HuH-7.5 (cell line): Measurements from ENCODE around the gene FNDC3B.

Experiments
- DNase-seq: peaks from one replicate; pipeline ENCODE4 v3.0.0; 2011; ENCODE audit warnings: low spot score

The FNDC3B gene

GRCh38 chr3:172054115-172054764 lies 14.9 kb downstream of the FNDC3B start:
- DNase-seq = no peak

- no peak for DNase-seq
Measured at GRCh38 chr3:172056416-172056815, 17.0 kb downstream of the FNDC3B start.

DNA sequence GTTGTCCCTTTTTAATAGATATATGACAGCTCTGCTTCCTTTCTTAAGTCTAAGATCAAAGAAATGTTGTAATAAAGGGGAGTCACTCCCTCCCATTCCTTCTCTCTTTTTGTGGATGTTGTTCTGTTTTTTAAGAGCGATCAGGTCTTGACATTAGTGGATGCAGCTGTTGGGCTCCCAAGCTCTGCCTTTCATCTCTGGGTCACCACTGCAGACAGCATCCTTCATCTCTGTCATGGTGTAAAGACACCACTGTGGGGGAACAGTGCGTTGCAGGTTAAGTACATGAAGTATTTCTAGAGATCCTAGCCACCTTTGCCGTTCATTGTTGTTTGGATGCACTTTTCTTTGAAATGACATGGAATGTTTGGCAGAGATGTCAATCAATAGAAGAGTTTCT lies 17.7 kb downstream of the FNDC3B start:
- DNase-seq = no peak

DNA sequence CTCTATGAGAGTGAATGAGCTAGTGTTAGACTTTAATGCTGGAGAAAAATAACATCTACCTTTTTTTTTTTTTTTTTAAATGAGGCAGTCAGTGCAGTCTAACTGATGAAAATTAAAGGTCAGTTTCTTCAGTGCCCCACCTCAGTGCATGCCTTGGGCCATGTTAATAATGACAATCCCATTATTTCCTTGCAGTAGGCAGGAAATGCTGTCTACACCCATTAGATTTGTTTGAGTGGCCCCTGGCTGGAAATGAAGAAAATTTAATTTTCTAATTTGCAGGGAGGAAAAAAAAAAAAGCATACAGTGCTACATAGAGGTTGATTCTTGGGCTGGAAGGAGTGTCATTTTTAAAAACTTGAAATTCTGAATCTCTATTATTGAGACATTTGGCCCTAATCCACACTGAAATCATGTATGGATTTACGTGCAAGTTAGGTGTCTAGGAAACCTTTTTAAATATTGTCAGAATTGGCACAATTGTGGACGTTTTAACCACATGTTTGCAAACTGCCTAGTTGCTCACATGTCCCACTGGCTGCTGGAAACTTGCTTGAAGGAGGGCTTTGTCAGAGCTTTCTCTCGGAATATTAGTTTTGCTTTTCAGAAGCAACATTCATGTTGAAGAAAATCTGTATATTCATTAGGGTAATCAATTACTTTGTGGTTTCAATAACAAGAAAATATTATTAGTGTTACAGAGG lies 18.4 kb downstream of the FNDC3B start:
- DNase-seq = no peak

- no peak for DNase-seq
Measured at GRCh38 chr3:172059532-172059931, 20.2 kb downstream of the FNDC3B start.

DNA sequence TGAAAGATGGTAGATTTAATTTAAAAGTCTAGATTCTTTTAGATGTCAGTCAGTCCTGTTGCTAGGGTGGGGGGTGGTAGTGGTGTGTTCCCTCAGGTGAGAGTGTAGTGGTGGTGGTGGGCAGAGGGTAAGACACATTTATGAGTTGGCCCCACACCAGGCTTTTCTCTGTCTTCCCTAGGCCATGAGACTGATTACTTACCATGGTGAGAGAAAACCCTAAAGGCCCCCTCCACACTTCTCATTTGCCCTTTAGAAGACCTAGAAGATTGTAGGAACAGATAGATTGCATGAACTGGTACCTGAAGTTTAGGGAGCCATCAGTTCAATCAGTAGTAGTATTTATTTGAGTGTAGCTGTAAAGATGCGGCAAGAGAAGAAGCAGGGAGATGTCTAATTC lies 20.9 kb downstream of the FNDC3B start:
- no peak for DNase-seq

DNA sequence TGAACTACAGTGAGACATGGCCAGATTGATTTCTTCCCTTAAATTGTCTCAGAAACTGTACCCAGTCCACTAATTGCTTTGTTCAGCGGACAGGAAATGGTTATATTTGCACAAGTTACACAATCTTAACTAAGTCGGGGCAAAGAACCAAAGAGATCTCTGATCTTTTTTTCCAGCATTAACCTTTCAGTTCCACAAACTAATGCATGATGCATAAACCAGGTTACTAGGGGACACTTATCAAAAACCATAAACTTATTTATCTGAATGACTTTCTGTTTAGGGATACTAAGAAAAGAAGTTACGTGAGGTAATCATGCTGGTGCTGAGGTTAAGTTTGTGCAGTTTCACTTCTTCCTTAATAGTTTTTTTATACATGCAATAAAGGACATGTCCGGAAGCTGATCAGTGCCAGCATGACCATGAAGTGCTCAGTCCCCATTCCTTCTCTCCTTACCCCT lies 22.4 kb downstream of the FNDC3B start:
- DNase-seq = no peak

DNA sequence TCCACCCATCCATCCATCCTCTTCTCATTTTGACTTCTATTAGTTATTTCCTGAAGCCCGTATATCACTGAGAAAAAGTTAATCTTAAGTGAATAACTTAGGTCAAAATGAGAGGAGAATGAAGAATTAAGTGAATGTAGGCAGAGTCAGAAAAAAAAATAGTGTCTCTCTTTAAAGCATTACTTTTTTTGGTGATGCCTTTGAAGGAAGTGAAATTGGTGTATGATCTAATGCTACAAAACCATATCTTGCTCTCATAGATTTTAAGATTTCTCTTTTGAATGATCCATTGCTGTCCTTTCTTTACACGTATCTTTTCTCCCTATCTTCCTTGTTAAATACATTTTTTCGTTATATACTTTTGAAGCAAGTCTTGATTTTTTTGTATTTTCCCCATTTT lies 23.4 kb downstream of the FNDC3B start:
- DNase-seq = no peak

- DNase-seq = no peak
Measured at GRCh38 chr3:172063456-172064432, 24.4 kb downstream of the FNDC3B start.

GRCh38 chr3:172065527-172065926 lies 26.1 kb downstream of the FNDC3B start:
- no peak for DNase-seq

DNA sequence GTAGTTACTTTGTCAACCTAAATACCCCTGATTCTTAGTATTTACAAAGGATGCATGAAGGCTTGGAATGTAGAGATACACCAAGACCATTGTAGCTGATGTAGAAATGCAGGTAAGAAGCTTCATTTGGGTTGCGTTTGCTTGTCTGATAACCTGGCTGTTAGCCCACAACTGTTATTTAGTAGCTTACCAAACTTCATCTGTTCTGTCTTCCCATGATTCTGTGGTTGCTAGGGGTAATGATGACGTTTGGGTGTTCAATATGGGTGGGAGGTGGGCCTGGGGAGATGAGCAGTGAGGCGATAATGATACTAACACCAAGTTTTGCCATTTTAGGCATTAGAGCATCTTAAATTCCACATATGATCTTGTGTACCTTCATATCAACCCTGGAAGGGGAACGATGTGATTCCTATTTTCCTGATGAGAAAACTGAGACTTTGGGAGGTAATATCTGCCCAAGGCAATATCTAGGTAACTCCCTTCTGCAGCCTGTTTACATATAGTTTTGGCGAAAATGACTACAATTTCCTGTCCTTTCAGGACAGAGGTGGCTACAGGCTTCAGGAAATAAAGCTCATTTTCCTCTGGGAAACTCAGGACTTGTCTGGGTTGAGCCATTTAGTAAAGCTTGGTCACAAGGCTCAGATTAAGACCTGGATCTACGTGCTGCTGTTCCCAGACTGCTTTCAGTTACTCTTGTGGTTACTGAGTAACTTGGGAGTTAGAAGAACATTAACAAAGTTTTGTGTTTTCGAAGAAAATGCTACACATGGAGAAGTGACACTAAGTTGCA lies 26.8 kb downstream of the FNDC3B start:
- DNase-seq = no peak

DNA sequence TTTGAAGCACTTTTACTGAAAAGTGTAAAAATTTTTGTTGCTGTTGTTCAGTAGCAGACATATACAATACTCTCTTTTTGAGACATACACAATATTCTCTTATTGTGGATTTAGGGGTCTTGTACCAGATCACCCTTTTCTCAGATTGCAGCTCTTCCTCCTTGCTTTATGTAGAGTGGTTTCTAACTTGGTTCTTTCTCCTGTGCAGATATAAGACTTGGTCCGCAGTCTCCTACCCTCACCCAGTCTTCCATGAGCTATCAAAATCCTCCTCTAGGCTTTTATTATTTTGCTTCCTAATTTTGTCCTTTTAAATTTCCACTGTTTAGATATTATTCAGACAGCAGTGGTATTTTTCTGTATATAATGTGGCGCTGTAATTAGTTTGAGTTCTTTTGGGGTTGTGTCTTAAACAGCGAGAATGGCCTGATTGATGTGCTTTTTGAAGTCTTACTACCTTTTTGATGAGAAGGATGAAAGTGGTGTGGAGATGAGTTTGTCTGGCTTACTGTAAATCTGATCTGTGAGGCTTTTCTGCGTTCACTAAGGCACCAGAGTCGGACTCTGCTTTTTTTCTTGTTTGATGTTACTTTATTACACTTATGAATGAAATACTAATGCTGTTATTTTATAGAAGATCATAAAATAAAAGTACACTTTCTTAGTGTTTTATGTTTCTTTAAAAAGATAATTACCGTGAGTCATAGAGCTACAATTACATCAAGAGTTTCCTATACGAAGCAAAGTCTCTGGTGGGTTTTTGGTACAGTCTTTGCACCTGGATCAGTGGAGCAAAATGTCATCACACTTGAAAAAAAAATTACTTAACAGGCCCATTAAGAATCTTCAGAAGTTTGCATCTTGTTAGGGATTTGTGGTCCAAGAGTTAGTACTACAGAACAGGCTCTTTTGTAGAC lies 27.8 kb downstream of the FNDC3B start:
- no peak for DNase-seq

- DNase-seq = no peak
Measured at GRCh38 chr3:172067837-172068440, 28.6 kb downstream of the FNDC3B start.

- DNase-seq = no peak
Measured at GRCh38 chr3:172068977-172069376, 29.6 kb downstream of the FNDC3B start.

GRCh38 chr3:172069478-172069877 lies 30.1 kb downstream of the FNDC3B start:
- DNase-seq = no peak

DNA sequence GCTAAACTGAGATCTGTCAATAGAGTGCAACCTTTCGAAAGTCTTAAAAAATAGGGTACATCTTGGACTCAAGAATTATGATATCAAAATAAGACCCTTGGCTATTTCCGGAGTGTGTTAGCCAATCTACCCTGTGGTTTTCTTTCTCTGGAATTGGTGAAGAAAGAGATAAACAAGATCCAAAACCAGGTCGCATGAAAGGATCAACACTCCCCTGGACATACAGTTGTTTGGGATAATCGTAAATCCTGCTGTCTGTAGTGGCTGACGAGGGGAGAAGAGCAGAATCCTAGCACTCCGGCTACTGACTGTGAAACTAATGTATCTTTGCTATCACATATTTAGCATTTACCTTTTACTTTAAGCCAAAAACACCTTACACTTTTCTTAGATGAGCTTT lies 30.9 kb downstream of the FNDC3B start:
- no peak for DNase-seq

GRCh38 chr3:172070802-172071201 lies 31.4 kb downstream of the FNDC3B start:
- DNase-seq = no peak

DNA sequence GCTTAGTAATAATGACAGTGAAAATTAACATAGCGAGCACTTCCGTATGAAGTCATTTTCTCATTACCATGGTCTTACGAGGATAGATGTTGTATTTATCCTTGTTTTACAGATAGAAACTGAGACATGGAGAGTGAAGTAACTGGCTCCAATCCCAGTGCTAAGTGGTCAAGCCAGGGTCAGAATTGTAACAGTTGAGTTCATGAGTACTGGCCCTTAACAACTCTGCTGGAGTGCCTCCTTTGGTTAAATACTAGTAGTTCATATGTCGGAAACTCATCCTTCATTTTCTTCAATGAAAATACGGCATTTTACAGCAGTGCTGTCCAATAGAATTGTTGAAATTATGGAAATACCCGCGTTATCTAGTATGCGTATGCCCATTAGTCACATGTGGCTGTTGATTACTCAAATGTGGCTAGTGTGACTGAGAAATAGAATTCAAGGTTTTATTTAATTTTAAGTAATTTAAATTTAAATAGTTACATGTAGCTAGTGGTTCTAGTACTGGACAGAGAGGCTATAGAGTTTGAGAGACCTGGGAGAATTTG lies 32.5 kb downstream of the FNDC3B start:
- no peak for DNase-seq

- no peak for DNase-seq
Measured at GRCh38 chr3:172072543-172072942, 33.2 kb downstream of the FNDC3B start.
